ENCODE results near the gene FIS1. TPM values are rescaled to one million over a fixed set of nuclear protein-coding genes. Genes with fewer than 3 reads are reported as not detected.

The FIS1 gene
- polyA plus RNA-seq, 1 of the 3 experiments (the other 2 are of a cell fraction) = 1,313 TPM

DNA sequence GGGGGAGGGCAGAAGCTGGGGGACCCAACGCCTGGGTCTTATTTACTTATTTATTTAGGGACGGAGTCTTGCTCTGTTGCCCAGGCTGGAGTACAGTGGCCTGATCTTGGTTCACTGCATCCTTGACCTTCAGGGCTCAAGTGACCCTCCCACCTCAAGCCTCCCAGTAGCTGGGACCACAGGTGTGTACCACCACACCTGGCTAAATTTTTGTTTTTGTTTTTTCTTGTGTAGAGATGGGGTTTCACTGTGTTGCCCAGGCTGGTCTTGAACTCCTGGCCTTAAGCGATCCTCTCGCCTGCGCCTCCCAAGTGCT lies 42.3 kb downstream of the FIS1 start:
- ChIA-PET POLR2A (interaction anchor here (0.9 kb wide), 1 partner anchor 37 kb away, joined by 4 read pairs; the partner anchor contains the start of gene VGF), CTCF (interaction anchor here (0.8 to 2.7 kb wide), 5 partner anchors 10 to 80 kb away, joined by 3 to 32 read pairs (median 10); partner anchors contain the start of genes PLOD3 and ZNHIT1)
- no peaks in the 10 kb centered on the region for H3K9me2 ChIP-seq
- no peaks in the 10 kb centered on the region; the same call in 1 of the 2 replicates for H3K27me3 ChIP-seq (ENCODE audit: insufficient read depth)
- no peak for DNase-seq
- no peak overlapping the region for H3K27ac ChIP-seq (ENCODE audit: low read depth in 2 of 2, low read length in 1 of 2)
- H3K4me1 ChIP-seq (ENCODE audit: control insufficient read depth in 1 of 2, insufficient read depth in 2 of 2, low read depth in 1 of 2, low read length in 1 of 2) = no peaks in the 10 kb centered on the region
- no peaks in the 10 kb centered on the region for H3K79me2 ChIP-seq (ENCODE audit: insufficient read depth)
- H4K20me1 ChIP-seq (ENCODE audit: insufficient read depth) = no peaks in the 10 kb centered on the region
- H3K9me3 ChIP-seq = no peaks in the 10 kb centered on the region
- H3K4me3 ChIP-seq (ENCODE audit: low read depth in 2 of 2, low read length in 1 of 2) = no peak overlapping the region
- no peak overlapping the region for H2AFZ ChIP-seq (ENCODE audit: low read depth)
- 91% methylated on average over 5 of the region's 5 CpGs for WGBS (ENCODE audit: low lambda C conversion rate)
- no peak overlapping the region for H3K4me2 ChIP-seq
- H3F3A ChIP-seq (replicated peaks; ENCODE audit: insufficient read depth) = peaks cover 2% of the 10 kb centered on the region
- H3K9ac ChIP-seq = no peak overlapping the region
- peaks cover 0 to 6% of the 10 kb centered on the region in 2 experiments for H3K36me3 ChIP-seq (replicated peaks in 1 of 2; ENCODE audit: control insufficient read depth in 1 of 2, insufficient read depth in 2 of 2, low read length in 1 of 2)
- no peak for TF ChIP-seq NFIC (IDR thresholded peaks at IDR 0.05; ENCODE audit: borderline replicate concordance)
- TF ChIP-seq ELF1 (IDR thresholded peaks at IDR 0.05) = no peak
- TF ChIP-seq NRF1 (IDR thresholded peaks at IDR 0.05; ENCODE audit: low read depth, low read length) = no peak
- TF ChIP-seq EZH2phosphoT487 (IDR thresholded peaks at IDR 0.05; ENCODE audit: borderline replicate concordance, low read depth) = no peak
- TF ChIP-seq, protein P1, sequence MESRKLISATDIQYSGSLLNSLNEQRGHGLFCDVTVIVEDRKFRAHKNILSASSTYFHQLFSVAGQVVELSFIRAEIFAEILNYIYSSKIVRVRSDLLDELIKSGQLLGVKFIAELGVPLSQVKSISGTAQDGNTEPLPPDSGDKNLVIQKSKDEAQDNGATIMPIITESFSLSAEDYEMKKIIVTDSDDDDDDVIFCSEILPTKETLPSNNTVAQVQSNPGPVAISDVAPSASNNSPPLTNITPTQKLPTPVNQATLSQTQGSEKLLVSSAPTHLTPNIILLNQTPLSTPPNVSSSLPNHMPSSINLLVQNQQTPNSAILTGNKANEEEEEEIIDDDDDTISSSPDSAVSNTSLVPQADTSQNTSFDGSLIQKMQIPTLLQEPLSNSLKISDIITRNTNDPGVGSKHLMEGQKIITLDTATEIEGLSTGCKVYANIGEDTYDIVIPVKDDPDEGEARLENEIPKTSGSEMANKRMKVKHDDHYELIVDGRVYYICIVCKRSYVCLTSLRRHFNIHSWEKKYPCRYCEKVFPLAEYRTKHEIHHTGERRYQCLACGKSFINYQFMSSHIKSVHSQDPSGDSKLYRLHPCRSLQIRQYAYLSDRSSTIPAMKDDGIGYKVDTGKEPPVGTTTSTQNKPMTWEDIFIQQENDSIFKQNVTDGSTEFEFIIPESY (IDR thresholded peaks at IDR 0.05; ENCODE audit: borderline replicate concordance, low read depth) = no peak
- TF ChIP-seq PBX3 (IDR thresholded peaks at IDR 0.05) = no peak
- no peak for TF ChIP-seq TCF12 (IDR thresholded peaks at IDR 0.05)
- no peak for TF ChIP-seq POLR2AphosphoS5 (IDR thresholded peaks at IDR 0.05; ENCODE audit: low read depth, low read length)
- TF ChIP-seq REST (IDR thresholded peaks at IDR 0.05; ENCODE audit: low read depth, low read length) = no peak

All from SK-N-SH (cell line).